SK-N-MC (cell line): ENCODE data around the gene KRTAP6-2.

Experiments
- EZH2 ChIP-seq: fragments of 200-600 bp; sonication (generic); IDR thresholded peaks from one replicate; pipeline ENCODE4 v1.6.1; 2017; ENCODE audit warnings: antibody characterized with exemption
- POLR2AphosphoS5 ChIP-seq: IDR thresholded peaks from 2 replicates; pipeline ENCODE4 v1.6.1; 2012; ENCODE audit warnings: mild to moderate bottlenecking, low read depth, low read length, borderline replicate concordance

DNA sequence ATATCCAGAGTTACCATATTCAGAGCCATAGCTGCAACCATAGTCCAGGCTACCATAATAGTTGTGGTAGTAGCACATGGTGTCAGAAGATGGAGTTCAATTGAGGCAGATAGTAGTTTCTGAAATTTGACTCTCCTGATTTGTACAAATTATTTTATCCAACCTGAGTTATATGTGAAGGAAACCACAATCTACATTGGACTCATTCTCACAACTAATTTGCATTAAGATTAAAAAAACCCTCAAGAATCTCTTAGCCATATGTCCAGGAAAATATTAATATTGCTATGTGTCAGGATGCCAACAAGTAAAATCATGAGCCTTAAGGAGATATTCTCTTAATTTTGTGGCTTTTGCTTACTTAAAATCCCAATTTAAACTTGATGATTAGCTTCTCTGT is 8.4 kb downstream of the KRTAP6-2 start, which contains the start of gene KRTAP22-2:
- TF ChIP-seq POLR2AphosphoS5 (no peak), EZH2 (no peak)
